HG03108 (cell line): ENCODE results near the gene PCID2.
"Not testable (repeated sequence)": the region's sequence is repeated elsewhere in the genome, so short reads cannot be mapped to it uniquely, and the experiment has no call there.

Source experiments
- ATAC-seq: cut with Tn5 transposase; IDR thresholded peaks from one replicate; pipeline ENCODE4 v1.9.1; 2021; ENCODE audit warnings: moderate library complexity; ENCODE audit not compliant: unreplicated experiment

PCID2 gene

DNA sequence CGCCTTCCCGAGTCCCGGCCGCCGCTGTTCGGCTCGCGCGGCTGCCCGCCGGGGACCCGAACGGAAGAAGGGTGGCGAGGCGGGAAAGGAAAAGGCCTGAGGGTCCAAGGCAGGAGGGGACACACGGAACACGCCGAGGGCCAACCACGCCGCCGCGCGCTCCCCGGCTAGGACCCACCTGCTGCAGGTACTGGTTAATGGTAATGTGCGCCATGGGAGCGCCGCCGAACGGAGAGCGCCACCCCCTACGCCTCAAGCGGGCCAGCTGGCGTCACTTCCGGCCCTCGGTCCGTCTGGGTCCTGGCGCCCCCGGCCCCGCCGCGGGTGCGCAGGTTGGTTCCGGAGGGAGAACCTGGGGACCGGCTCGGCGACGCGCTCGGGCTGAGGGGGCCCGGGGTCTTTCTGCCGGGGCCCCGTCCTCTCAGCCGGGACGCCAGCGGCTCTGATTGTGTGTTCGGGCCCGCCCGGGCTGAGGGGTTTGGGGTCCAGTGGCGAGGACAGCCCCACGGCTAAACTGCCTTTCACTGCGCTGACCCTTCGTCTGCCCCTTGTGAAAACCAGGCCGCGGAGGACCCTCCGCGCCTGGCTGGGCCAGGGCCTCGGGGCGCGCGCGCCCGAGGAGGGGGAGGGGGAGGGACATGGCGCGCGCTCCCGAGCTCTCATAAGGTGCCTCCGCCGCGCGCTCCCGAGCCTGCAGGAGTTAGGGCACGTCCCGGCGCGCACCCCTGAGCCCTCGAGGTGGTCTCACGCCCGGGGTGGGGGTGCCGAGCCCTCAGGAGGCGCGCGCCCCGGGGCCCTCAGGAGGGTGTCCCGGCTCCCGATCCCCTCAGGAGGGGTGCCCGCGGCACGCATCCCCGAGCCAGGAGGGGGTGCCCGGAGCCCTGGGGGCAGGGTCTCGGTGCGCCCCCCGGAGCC lies at the start of gene PCID2:
TSS of gene PCID2 (minus strand) at position 249 of the 915 bp plus-strand sequence. CDS start at position 214, 35 bp downstream.
- ATAC-seq: peak; percentile 72

DNA sequence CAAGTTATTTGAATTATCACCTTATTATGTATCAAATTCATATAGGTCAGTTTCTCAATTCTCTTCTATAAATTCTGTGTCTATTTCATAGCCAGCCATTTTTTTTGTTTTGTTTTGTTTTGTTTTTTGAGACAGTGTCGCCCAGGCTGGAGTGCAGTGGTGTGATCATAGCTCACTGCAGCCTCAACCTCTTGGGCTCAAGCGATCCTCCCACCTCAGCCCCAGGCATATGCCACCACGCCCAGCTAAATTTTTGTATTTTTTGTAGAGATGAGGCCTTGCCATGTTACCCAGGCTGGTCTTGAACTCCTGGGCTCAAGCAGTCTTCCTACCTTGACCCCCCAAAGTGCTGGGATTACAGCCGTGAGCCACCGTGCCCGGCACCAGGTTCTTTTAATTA lies 49.4 kb upstream of the PCID2 start:
- ATAC-seq: not testable (repeated sequence)

GRCh38 chr13:113252516-113253095 lies 44.1 kb upstream of the PCID2 start:
- no peak for ATAC-seq

DNA sequence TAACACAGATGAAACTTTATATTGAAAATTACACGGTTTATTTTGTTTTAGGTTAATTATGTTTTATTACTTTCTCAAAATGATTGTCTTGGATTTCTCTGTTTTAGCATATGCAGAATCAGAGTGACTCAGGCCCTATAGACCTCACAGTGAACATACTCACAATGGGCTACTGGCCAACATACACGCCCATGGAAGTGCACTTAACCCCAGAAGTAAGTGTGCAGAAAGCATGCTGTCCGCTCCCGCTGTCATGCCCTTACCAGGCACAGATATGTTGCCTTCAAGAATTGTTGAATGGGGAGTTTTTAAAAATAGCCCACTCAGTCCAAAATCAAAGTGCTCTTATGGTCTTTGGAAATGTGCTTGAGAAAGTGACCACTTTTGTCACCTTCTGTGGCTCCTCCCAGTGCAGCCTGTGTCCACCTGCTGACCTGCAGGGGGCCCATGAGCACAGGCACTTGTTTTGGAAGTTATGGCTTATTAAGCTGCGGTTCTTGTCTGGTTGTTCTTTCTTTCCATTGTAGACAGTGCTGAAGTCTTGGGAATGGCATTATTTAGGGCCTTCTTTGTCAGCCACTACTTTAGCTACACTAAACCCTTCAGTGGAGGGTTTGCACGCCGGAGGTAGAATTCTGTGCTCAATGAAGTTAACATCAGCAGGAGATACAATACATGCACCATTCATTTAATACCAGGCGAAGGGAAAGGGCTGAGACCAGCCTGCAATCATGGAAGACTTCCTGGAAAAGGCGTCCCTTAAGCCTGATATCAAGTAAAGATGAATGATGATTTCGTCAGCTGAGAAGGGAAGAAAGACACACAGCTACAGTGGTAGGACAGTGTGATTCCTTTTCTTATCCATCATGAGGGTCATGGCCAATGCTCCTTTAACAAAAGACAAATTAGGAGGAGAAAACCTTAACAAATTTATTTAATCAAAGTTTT lies 37.7 kb upstream of the PCID2 start:
- no peak for ATAC-seq

GRCh38 chr13:113243847-113244246 lies 35.4 kb upstream of the PCID2 start:
- ATAC-seq: no peak

DNA sequence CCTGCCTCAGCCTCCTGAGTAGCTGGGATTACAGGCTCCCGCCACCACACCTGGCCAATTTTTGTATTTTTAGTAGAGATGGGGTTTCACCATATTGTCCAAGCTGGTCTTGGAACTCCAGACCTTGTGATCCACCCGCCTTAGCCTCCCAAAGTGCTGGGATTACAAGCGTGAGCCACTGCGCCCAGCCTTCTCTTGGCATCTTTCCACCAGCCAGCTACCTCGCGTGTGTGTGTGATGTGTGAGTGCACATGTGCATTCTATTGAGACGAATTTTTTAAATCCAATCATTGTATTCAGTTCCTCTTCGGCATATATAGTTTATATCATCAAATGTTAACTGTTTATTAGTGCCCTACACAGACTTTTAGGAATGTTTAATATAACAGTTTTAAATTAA lies 33.2 kb upstream of the PCID2 start:
- not testable (repeated sequence) for ATAC-seq

DNA sequence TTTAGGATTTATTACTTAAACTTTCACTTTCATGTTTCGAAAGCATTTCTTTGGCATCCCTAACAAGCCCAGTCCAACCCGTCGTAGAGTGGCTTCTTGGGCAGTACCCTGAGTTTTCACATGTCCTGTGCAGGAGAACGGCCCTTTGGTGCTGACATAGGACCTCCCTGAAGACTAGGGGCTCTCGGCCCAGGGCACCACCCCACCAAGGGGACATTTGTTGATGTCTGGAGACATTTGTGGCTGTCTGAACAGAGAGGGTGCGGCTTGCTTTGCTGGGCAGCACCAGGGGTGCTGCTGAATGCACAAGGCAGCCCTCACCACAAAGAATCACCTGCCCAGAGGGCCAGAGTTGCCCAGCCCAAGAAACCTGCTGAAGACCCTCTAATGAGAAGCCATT lies 31.5 kb upstream of the PCID2 start:
- no peak for ATAC-seq

DNA sequence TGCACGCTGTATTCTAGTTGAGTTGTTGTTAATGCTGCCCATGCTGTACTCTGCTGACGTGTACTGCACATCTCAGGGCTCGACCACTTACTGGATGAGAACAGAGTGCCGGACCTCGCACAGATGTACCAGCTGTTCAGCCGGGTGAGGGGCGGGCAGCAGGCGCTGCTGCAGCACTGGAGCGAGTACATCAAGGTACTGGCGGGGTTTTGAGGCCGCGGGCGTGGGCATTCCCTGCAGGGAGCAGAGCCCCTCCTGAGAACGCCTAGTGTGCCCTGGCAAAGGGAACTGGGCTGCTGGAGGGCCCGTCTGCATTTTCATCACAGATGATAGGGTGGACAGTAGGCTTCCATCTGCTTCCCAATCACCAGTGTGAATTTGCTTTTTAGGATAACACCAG lies 30.9 kb upstream of the PCID2 start:
- ATAC-seq: no peak

DNA sequence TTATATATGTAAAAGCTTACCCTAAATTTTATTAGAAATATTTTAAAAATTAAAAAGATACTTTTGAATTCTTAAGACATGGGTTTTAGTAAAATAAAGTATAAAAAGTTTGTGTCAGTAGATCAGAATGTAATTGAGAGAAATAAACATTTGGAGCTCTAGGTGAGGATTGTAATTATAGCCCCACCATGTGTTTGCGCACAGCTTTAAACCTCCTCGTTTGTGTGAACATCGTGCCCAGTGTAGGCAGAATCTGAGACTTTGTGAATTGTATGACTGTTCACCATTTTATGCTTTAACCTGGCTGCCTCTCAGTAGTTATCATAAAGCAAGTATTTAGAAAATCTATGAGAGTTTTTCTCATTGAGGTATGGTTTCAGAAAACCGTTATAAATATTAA lies 30.1 kb upstream of the PCID2 start:
- no peak for ATAC-seq

- no peak for ATAC-seq
These were observed 24.6 kb upstream of the PCID2 start for GRCh38 chr13:113233101-113233500.

DNA sequence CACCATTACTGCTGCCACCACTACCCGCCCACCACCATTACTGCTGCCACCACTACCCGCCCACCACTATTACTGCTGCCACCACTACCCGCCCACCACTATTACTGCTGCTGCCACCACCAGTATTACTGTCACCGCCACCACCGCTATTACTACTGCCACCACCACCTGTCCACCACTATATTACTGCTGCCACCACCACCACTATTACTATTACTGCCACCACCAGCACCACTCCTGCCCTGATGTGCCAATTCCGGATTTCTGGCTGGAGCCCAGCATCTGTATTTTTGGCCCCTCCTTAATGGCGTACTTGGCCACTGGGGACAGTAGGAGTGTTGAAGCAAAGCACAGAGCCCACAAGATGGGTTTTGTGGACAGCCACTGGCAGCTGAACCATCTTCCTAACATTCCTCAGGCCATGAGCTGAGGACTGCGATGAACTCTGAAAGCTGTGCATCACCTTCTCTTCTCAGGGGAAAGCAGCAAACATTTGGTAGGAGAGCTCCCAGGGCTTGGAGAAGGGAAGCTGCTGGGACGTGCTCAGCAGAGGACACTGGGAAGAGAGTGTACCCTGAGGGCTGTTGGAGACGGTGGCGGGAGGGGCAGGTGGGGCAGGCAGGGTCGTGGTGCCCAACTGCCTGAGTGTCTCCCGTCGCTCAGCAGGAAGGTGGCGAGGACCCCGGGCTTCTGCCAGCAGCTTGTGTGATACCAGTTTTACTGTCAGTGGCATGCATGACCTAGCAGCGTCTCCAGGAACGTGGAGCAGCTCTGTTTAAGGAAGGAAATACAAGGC lies 23.9 kb upstream of the PCID2 start:
- no peak for ATAC-seq

- no peak for ATAC-seq
These were observed 23.1 kb upstream of the PCID2 start for GRCh38 chr13:113231306-113232207.

DNA sequence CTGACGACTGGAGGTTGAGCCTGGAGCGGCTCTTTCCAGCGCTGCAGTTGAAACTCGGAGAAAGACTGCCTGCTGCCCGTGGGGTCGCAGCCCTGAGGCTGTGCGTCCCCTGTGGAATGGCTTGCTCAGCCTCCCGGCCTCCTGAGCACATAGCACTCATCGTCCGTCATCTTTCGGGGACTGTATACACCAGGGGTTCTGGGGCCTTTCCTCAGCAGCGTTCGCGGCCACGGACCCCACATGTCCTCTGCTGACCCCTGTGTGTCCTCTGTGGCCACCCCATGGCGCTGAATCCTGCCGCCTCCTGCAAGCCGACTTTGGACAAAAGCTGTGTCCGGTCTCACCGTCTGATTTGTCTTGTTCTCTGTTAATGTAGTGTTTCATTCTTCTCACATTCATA lies 21.3 kb upstream of the PCID2 start:
- no peak for ATAC-seq

- no peak for ATAC-seq
These were observed 20.7 kb upstream of the PCID2 start for GRCh38 chr13:113229161-113229560.

GRCh38 chr13:113226873-113227450 lies 18.5 kb upstream of the PCID2 start:
- ATAC-seq: no peak

- ATAC-seq: no peak
These were observed 17.0 kb upstream of the PCID2 start for GRCh38 chr13:113225515-113225914.

DNA sequence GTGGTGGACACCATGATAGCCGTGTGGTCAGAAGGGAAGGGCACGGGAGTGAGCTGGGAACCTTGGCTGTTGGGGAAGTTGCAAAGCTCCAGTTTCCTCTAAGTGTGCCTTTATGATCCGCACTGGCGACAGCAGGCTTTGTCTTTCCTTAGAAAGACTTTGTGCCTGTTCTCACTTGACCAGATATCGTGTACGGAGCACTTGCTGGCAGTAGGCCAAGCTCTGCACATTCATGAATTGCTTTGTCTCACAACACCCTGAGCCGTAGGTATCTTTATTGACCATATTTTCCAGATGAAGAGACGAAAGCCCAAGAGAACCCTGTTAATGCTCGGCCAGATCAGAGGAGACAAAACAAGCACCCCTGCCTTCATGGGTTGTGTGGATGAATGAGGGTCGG lies 16.0 kb upstream of the PCID2 start:
- no peak for ATAC-seq

DNA sequence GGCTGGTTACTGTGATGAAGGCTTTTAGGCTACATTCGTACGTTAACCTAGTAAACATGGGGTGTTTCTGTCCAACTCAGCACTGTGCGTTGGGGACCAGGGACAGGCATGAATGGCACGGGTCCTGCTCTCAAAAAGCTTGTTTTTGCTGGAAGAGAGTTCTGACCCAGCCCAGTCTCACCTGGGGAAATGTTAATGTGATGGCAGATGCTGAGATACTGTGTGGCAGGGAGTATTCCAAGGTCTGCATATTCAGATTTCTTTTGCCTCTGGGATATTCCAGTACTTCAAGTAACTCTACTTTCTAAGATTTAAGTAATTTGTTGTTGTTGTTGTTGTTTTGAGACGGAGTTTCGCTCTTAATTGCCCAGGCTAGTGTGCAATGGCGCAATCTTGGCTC lies 14.6 kb upstream of the PCID2 start:
- ATAC-seq: no peak

DNA sequence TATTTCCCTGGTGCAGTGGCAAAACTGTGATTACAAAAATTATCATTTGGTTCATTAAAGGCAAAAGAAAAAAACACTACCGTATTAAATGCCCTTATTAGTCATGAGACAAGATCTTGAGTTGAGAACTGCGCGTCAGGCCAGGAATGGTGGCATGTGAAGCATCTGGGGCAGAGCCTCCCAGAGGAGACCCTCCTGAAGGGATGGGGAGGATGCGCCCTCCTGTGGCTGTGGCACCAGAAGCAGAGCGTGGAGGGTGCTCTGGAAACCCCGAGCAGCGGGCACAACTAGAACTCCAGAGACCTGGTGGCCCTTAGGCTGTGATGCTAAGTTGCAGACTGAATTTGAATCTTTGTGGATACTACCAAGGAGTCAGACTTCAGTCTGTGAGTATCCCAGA lies 12.4 kb upstream of the PCID2 start:
- no peak for ATAC-seq
